Stomach smooth muscle (tissue), 2 donors: ENCODE measurements around the gene TCFL5.

Source experiments
- H3K27ac ChIP-seq: one replicate; pipeline ENCODE4 v1.7.0; 2013; ENCODE audit warnings: mild to moderate bottlenecking, low read length, inconsistent platforms
- H3K27me3 ChIP-seq, 2 donors: one replicate each; pipeline ENCODE4 v1.7.0; 2013; ENCODE audit warnings: low read length in 2 of 2; ENCODE audit not compliant: insufficient read depth in 2 of 2, control insufficient read depth in 1 of 2
- H3K36me3 ChIP-seq, 2 donors: one replicate each; pipeline ENCODE4 v1.7.0; 2013; ENCODE audit warnings: low read length in 2 of 2; ENCODE audit not compliant: control insufficient read depth in 2 of 2, insufficient read depth in 2 of 2
- H3K4me1 ChIP-seq: one replicate; pipeline ENCODE4 v1.7.0; 2013; ENCODE audit warnings: low read length; ENCODE audit not compliant: control insufficient read depth, insufficient read depth
- H3K4me3 ChIP-seq, 2 donors: one replicate each; pipeline ENCODE4 v1.7.0; 2013; ENCODE audit warnings: low read length in 2 of 2
- H3K9ac ChIP-seq, 2 donors: one replicate each; pipeline ENCODE4 v1.7.0; 2013; ENCODE audit warnings: low read length in 2 of 2, mild to moderate bottlenecking in 1 of 2
- H3K9me3 ChIP-seq, 2 donors: one replicate each; pipeline ENCODE4 v1.7.0; 2013; ENCODE audit warnings: low read length in 2 of 2; ENCODE audit not compliant: control insufficient read depth in 2 of 2
- donor health status: healthy.
- donor health status: Pancreatic carcinoma.

Gene TCFL5

DNA sequence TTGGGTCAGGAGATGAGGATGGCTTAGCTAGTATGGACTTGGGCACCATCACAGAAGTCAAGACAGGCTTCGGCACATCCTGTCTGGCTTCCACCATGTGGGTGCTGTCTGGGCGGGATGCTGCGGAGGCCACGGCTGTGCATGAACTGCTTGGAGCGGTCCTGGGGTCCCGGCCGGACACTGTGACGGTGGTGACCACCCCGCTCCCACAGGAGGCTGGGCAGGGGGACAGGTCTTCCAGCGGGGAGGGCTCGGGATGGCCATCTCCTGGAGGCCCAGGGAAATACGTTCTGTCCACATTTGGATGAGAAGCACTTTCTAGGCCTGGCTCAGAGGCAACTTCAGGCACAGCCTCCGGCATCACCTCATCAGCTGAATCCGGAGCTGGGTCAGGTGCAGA is 32.1 kb upstream of the TCFL5 start:
- H3K36me3 ChIP-seq: peaks cover 64 to 67% of the 10 kb centered on the region in 2 donors
- no peaks in the 10 kb centered on the region for H3K27me3 ChIP-seq
- no peak overlapping the region for H3K27ac ChIP-seq
- no peak overlapping the region for H3K4me3 ChIP-seq
- no peaks in the 10 kb centered on the region for H3K9me3 ChIP-seq
- H3K4me1 ChIP-seq: peaks cover 8% of the 10 kb centered on the region
- no peak overlapping the region for H3K9ac ChIP-seq

- peaks cover 5% of the 10 kb centered on the region for H3K4me1 ChIP-seq
- H3K36me3 ChIP-seq: peaks cover 73% of the 10 kb centered on the region in 2 donors
- H3K9ac ChIP-seq: no peak overlapping the region
- no peaks in the 10 kb centered on the region for H3K9me3 ChIP-seq
- H3K4me3 ChIP-seq: no peak overlapping the region
- H3K27me3 ChIP-seq: no peaks in the 10 kb centered on the region
- no peak overlapping the region for H3K27ac ChIP-seq
These were observed 31.0 kb upstream of the TCFL5 start for GRCh38 chr20:62892348-62893304.

DNA sequence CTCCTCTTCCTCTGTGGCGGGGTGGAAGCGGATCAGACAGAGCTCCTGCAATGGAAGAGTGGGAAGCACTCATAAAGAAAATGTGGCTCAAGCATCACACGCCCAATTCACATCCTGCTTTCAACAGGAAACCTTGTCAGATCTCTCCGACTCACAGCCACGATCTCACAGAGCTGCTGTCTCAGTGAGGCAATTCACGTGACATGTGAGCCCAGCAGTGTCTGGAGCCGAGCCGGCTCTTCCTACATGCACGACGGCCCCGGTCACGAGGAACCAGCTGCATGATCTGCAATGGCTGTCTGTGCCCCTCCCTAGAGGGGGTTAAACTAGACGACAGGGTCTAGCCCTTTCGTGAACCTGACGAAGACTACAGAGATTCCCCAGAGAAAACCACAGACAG is 29.5 kb upstream of the TCFL5 start:
- H3K9me3 ChIP-seq: no peaks in the 10 kb centered on the region

DNA sequence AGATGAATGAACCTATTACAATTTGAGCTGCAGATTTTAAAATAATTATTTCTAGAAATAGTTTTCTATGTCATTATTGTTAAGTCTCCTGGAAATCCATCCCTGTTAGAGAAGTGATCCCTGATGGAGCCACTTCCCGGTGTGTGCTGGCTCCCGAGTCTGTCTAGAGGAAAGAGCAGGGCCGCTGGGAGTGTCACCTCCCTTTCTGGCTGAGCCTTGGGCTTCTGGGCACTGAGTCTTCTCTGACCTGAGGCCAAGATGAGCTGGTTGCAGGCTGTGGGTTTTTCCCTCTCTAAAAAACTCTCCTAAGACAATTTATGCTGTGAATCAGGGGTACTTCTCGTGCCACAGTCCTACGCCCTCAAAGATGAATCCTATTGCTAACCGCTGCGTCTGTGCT is 28.8 kb upstream of the TCFL5 start:
- H3K27ac ChIP-seq: no peak overlapping the region
- H3K4me1 ChIP-seq: peaks cover 12% of the 10 kb centered on the region
- peaks cover 68 to 72% of the 10 kb centered on the region in 2 donors for H3K36me3 ChIP-seq
- no peaks in the 10 kb centered on the region for H3K9me3 ChIP-seq
- no peaks in the 10 kb centered on the region for H3K27me3 ChIP-seq
- H3K4me3 ChIP-seq: no peak overlapping the region
- no peak overlapping the region for H3K9ac ChIP-seq

More for the DNA sequence above, 29.5 kb upstream of the TCFL5 start:
- H3K36me3 ChIP-seq: peaks cover 75 to 78% of the 10 kb centered on the region in 2 donors
- H3K4me1 ChIP-seq: peaks cover 12% of the 10 kb centered on the region
- H3K9ac ChIP-seq: no peak overlapping the region
- no peak overlapping the region for H3K27ac ChIP-seq
- no peaks in the 10 kb centered on the region for H3K27me3 ChIP-seq
- H3K4me3 ChIP-seq: no peak overlapping the region

GRCh38 chr20:62889871-62890270 is 28.2 kb upstream of the TCFL5 start:
- Histone ChIP-seq H3K4me3 (no peak overlapping the region), H3K27ac (no peak overlapping the region), H3K9ac (no peak overlapping the region), H3K4me1 (peaks cover 12% of the 10 kb centered on the region), H3K36me3 (peaks cover 68 to 71% of the 10 kb centered on the region in 2 donors), H3K9me3 (no peaks in the 10 kb centered on the region), H3K27me3 (no peaks in the 10 kb centered on the region)

DNA sequence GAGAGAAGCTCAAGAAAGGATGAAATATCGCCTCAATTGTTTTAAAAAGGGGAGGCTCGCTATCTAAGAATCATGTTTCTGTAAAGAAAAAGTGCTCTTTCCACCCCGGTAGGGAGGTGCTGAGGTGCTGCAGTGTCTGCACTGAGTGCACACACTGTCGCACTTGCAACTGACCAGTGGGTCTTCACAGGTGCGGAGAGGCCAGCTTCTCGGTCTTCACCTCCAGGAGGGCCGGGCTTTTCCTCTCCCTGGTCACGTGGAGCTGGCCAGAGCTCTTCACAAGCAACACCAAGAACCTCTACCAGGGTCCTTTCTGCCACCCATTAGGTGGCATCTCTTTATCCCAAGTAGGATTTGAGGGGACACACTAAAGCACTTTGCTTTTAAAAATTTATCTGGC is 27.8 kb upstream of the TCFL5 start:
- H3K36me3 ChIP-seq: peaks cover 66 to 67% of the 10 kb centered on the region in 2 donors

GRCh38 chr20:62888910-62889309 is 27.3 kb upstream of the TCFL5 start:
- no peaks in the 10 kb centered on the region for H3K9me3 ChIP-seq
- no peak overlapping the region for H3K27ac ChIP-seq
- no peak overlapping the region for H3K4me3 ChIP-seq
- H3K27me3 ChIP-seq: no peaks in the 10 kb centered on the region
- H3K4me1 ChIP-seq: peaks cover 12% of the 10 kb centered on the region
- H3K36me3 ChIP-seq: peaks cover 61 to 62% of the 10 kb centered on the region in 2 donors
- H3K9ac ChIP-seq: no peak overlapping the region

More for the DNA sequence above, 27.8 kb upstream of the TCFL5 start:
- Histone ChIP-seq H3K4me1 (peaks cover 12% of the 10 kb centered on the region), H3K9ac (no peak overlapping the region), H3K4me3 (no peak overlapping the region), H3K27me3 (no peaks in the 10 kb centered on the region), H3K27ac (no peak overlapping the region), H3K9me3 (no peaks in the 10 kb centered on the region)

DNA sequence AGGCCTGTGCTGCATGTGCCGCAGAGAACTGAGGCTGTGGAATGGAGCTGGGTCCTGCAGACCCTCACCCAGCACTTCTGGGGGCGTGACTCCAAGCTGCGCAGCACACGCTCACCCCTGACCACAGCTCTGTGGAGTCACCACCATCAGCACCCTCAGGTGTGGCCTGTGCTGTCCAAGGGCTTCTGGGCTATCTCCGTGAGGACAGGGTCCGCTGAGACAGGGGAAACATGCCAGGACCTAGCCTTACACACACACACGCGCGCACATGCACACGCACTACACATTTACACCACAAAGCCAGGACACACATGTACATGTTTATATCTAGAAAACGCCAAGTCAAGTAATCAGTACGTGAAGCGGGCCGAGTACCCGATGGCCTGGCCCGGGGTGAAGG is 26.8 kb upstream of the TCFL5 start:
- Histone ChIP-seq H3K9ac (no peak overlapping the region), H3K4me1 (peaks cover 12% of the 10 kb centered on the region), H3K36me3 (peaks cover 56 to 57% of the 10 kb centered on the region in 2 donors), H3K27me3 (no peaks in the 10 kb centered on the region), H3K4me3 (no peak overlapping the region), H3K9me3 (no peaks in the 10 kb centered on the region), H3K27ac (peak overlapping the region; percentile 46)

GRCh38 chr20:62887860-62888239 is 26.2 kb upstream of the TCFL5 start:
- peak overlapping the region; percentile 46 for H3K27ac ChIP-seq
- H3K9me3 ChIP-seq: no peaks in the 10 kb centered on the region
- no peaks in the 10 kb centered on the region for H3K27me3 ChIP-seq
- peak overlapping the region; percentile 21 to 47 for H3K9ac ChIP-seq
- H3K36me3 ChIP-seq: peaks cover 50 to 53% of the 10 kb centered on the region in 2 donors
- H3K4me1 ChIP-seq: peaks cover 12% of the 10 kb centered on the region
- no peak overlapping the region for H3K4me3 ChIP-seq

DNA sequence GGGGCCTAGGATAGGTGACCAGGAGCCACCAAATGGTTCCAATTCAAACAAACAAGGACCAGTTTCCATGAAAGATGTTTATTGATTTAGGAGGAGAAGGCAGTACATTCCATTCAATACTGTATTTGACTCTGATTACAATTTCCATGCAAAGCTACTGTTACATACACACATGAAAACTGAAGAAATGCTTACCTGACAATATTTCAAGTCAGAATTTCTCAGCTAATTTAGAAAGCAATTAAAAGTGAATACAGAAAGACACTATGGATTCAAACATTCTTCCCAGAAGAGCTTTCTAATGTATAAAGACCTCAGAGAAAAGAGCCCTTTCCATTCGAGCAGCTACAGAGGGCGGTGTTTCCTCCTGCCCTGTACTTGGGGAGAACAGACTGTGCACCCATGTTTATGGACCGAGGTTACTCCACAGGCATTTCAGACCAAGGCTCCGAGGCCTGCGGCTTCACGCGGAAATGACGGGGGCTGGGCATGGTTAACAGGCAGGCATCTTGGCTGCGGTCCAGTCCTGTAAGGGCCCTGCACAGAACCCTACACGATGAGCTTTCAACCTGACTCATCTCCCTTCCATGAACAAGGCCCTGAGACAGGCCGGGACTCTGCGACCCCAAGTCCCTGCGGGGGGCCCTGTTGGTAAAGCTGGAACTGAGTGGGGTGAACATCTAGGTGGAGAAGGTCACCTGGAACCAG is 25.7 kb upstream of the TCFL5 start:
- Histone ChIP-seq H3K27me3 (no peaks in the 10 kb centered on the region), H3K27ac (peak overlapping the region; percentile 46), H3K36me3 (peaks cover 45 to 48% of the 10 kb centered on the region in 2 donors), H3K4me3 (no peak overlapping the region), H3K9ac (peak overlapping the region; percentile 21 to 47), H3K9me3 (no peaks in the 10 kb centered on the region), H3K4me1 (peaks cover 12% of the 10 kb centered on the region)
